K562 (cell line): ENCODE data around the gene MSANTD1. TPM values are rescaled to one million over a fixed set of nuclear protein-coding genes. Genes with fewer than 3 reads are reported as not detected.

ENCODE experiments used
- CHD1 ChIP-seq: fragments of 200-600 bp; sonication (generic); IDR thresholded peaks from one replicate; pipeline ENCODE4 v1.6.1; 2012; ENCODE audit warnings: mild to moderate bottlenecking, moderate library complexity, low read length, inconsistent platforms
- KDM4B ChIP-seq, 2 experiments: fragments of 450-650 bp in 1 of 2; sonication (generic) in 1 of 2; IDR thresholded peaks; 2 replicates each; pipeline ENCODE4 v1.6.1; 2016 to 2017; ENCODE audit warnings: borderline replicate concordance in 2 of 2, antibody characterized with exemption in 1 of 2, low read depth in 1 of 2, mild to moderate bottlenecking in 1 of 2
- PCBP1 ChIP-seq: fragments of 200-400 bp; formaldehyde crosslinking; IDR thresholded peaks from 2 replicates; pipeline ENCODE4 v1.6.1; 2018; ENCODE audit warnings: mild to moderate bottlenecking, low read depth, low read length; ENCODE audit not compliant: poor library complexity, severe bottlenecking
- RB1 ChIP-seq: fragments of 450-650 bp; IDR thresholded peaks from 2 replicates; pipeline ENCODE4 v1.6.1; 2017; ENCODE audit warnings: low read depth, mild to moderate bottlenecking
- polyA plus RNA-seq, 8 experiments: library from polyadenylated mRNA; depleted of rRNA in 4 of 8; stranded (reverse) in 5 of 8; unstranded in 3 of 8; fragments of >200 nt; fragmentation: Nextera tagmentation in 2 of 8; fragmentation: Illumina TruSeq in 1 of 8; extraction: Ambion mirVana in 2 of 8; extraction: Trizol in 1 of 8; gene quantifications; 2 replicates each; pipeline versions ENCODE4 v1.2.1 to v1.2.3, GENCODE V29; 2011 to 2014; ENCODE audit warnings: inconsistent platforms in 1 of 8, missing spikeins in 1 of 8
- total RNA-seq, 7 experiments: library from RNA; depleted of rRNA in 6 of 7; stranded (reverse); fragments of >200 nt in 6 of 7; fragmentation: Illumina TruSeq in 2 of 7; extraction: Trizol in 2 of 7; gene quantifications; 2 replicates each; pipeline versions ENCODE4 v1.2.1 to v1.2.3, GENCODE V29; 2011 to 2021; ENCODE audit warnings: low replicate concordance in 1 of 7
- TF ChIP-seq, protein P1 (sequence below), 2 experiments: IDR thresholded peaks; 2 replicates each; pipeline ENCODE4 v1.6.1; 2011; ENCODE audit warnings: borderline replicate concordance in 1 of 2, control low read depth in 1 of 2, low read depth in 1 of 2, low read length in 1 of 2, mild to moderate bottlenecking in 1 of 2, mixed read lengths in 1 of 2, moderate library complexity in 1 of 2; ENCODE audit not compliant: insufficient read depth in 1 of 2, insufficient read length in 1 of 2, poor library complexity in 1 of 2, severe bottlenecking in 1 of 2; ENCODE audit errors: extremely low read depth in 1 of 2
- TF ChIP-seq, protein P2 (sequence below): conservative IDR thresholded peaks from 2 replicates; pipeline ENCODE4 v1.6.1; 2011; ENCODE audit warnings: low read depth, mild to moderate bottlenecking, low read length; ENCODE audit not compliant: control insufficient read depth

Gene MSANTD1
- total and polyA plus RNA-seq, 9 of the 15 experiments (the other 6 are each of a cell fraction or from before 2014, with no cell fraction given): 0.04 to 0.09 (median 0.07) TPM; not detected in 6

DNA sequence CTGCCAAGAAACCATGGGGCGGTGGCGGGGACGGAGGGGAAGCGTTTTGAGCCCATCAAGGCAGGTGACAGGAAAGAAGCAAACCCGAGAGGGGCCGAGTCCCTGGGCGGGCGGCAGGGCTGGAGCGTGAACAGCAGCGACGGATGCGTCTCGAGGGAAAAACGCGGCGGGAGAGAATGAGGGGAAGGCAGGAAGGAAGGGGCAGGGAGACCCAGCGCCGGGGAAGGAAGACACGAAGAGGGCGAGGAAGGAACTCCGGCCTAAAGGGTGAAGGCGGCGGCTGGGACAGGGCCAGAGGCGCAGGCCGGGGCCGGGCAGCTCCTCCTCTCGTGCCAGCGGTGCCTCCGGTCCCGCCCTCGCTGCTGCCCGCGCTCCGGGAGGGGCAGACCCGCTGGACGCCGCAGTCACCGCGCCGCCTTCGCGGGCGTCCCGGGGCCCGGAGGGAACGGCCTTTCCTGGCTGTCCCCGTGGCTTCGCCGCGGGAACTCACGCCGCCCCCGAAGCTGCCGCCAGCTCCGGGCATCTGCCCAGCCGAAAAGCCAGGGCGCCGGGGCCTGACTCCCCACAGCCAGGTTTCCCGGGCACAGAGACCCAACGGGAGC lies 43.1 kb downstream of the MSANTD1 start (continued):
- TF ChIP-seq, protein P1, sequence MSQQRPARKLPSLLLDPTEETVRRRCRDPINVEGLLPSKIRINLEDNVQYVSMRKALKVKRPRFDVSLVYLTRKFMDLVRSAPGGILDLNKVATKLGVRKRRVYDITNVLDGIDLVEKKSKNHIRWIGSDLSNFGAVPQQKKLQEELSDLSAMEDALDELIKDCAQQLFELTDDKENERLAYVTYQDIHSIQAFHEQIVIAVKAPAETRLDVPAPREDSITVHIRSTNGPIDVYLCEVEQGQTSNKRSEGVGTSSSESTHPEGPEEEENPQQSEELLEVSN (IDR thresholded peaks at IDR 0.05; ENCODE audit: borderline replicate concordance in 1 of 2, extremely low read depth in 1 of 2, insufficient read depth in 1 of 2, insufficient read length in 1 of 2, low read depth in 1 of 2, low read length in 1 of 2, poor library complexity in 1 of 2, severe bottlenecking in 1 of 2): peak in 1 of 2 experiments; percentile 34
- TF ChIP-seq, protein P2, sequence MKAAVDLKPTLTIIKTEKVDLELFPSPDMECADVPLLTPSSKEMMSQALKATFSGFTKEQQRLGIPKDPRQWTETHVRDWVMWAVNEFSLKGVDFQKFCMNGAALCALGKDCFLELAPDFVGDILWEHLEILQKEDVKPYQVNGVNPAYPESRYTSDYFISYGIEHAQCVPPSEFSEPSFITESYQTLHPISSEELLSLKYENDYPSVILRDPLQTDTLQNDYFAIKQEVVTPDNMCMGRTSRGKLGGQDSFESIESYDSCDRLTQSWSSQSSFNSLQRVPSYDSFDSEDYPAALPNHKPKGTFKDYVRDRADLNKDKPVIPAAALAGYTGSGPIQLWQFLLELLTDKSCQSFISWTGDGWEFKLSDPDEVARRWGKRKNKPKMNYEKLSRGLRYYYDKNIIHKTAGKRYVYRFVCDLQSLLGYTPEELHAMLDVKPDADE: 0 out of 2 replicates have a peak, but pooled peaks have one; percentile 10
- TF ChIP-seq RB1 (0 out of 2 replicates have a peak, but pooled peaks have one; percentile 23), KDM4B (IDR thresholded peaks at IDR 0.05; ENCODE audit: borderline replicate concordance in 2 of 2, low read depth in 1 of 2) (no peak), CHD1 (peak; percentile 36), PCBP1 (peak; percentile 1)
